GM21515 (cell line): Measurements from ENCODE around the gene GNB1.
A peak's percentile ranks its signal among the peaks of the same experiment; 100 is the strongest.

Source experiments
- ATAC-seq: cut with Tn5 transposase; IDR thresholded peaks from one replicate; pipeline ENCODE4 v1.9.1; 2021; ENCODE audit not compliant: unreplicated experiment

Gene GNB1

GRCh38 chr1:1832820-1833219 is 58.1 kb downstream of the GNB1 start:
- ATAC-seq: no peak

- ATAC-seq: no peak
Measured at GRCh38 chr1:1832166-1832565, 58.7 kb downstream of the GNB1 start.

- ATAC-seq: no peak
Measured at GRCh38 chr1:1827089-1827848, 63.6 kb downstream of the GNB1 start.

GRCh38 chr1:1826356-1827088 is 64.4 kb downstream of the GNB1 start:
- no peak for ATAC-seq

GRCh38 chr1:1825217-1825616 is 65.7 kb downstream of the GNB1 start:
- no peak for ATAC-seq

- ATAC-seq: no peak
Measured at GRCh38 chr1:1819762-1820161, 71.1 kb downstream of the GNB1 start.

DNA sequence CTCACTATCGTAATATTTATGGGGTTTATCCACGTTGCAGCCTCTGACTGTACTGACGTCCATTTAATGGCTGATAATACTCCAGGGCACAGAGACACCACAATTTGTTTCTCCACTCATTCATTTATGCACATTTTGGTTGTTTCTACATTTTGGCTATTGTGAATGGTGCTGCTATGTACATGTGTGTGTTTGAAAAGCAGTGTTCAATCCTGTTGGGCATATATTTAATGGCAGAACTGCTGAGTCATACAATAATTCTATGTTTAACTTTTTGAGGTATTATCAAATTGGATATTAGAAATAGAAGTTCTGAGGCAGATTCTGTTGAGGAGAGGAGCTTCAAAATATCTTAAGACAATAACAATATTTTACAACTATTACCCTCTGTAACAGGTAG is 73.7 kb downstream of the GNB1 start:
- no peak for ATAC-seq

DNA sequence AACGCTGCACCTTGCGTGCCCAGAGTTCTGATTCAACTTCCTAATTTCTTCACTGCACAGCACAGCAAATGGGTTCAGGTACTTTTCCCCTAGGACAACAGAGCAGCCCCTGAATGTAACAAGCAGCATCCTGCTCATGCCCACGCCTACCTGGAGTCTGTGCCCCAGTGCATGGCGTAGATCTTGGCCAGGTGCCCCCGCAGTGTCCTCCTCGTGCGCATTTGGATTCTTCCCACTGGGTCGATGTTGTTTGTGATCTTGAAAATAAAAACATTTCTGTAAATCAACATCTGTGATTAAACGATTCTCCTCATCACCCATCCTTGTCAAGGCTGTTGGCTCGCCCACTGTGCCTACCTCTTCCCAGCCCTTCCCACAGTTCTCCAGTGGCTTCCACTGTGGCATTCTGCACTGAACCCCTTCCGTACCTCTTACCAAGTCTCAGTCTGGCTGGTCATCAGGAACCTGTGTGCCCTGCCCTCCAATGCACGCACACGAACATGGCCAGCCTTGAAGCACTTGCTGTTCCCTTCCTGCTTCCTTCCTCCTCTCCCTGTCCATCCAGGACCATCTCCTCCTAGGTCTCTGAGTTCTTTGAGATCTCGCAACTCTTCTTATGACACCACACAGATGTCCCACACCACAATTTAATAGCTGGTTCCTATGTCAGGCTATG is 75.1 kb downstream of the GNB1 start:
- no peak for ATAC-seq

- ATAC-seq: no peak
Measured at GRCh38 chr1:1809489-1809888, 81.4 kb downstream of the GNB1 start.

DNA sequence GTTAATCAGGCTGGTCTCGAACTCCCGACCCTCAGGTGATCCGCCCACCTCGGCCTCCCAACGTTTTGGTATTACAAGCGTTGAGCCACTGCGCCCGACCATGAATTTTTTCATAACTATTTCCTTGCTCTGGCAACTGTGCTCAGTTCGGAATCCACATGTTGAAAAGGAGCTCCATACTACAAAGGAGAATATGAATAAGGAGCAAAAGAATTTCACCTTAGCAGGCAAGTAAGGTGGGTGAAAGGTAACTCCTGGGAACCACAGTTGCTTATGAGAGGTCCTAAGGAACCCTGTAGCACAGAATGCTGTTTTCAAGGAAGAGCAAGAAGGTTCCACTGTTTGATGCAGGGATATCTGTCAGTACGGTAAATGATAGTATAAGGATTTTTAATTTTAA is 82.7 kb downstream of the GNB1 start:
- no peak for ATAC-seq

- no peak for ATAC-seq
Measured at GRCh38 chr1:1806890-1807289, 84.0 kb downstream of the GNB1 start.

- ATAC-seq: no peak
Measured at GRCh38 chr1:1804301-1804700, 86.6 kb downstream of the GNB1 start.

DNA sequence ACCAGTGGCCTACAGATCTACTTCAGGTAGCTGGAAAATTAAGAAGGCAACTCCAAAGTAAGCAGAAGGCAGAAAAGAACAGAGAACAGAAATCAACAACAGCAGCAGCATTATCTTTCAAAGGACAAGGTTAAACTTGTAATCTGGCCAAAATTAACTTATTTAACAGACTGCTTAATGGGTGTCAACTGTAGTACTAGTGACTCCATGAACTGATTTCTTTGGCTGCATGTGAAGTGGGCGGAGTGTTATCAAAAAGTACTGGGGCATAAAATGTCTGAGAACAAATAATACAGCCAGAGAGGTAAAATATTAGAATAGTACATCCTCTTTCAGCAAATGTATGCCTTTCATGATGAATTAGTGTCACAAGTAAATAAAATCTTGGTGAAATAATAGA is 88.0 kb downstream of the GNB1 start:
- ATAC-seq: no peak

- peak; percentile 76 for ATAC-seq
Measured at GRCh38 chr1:1799716-1800115, 91.2 kb downstream of the GNB1 start.

DNA sequence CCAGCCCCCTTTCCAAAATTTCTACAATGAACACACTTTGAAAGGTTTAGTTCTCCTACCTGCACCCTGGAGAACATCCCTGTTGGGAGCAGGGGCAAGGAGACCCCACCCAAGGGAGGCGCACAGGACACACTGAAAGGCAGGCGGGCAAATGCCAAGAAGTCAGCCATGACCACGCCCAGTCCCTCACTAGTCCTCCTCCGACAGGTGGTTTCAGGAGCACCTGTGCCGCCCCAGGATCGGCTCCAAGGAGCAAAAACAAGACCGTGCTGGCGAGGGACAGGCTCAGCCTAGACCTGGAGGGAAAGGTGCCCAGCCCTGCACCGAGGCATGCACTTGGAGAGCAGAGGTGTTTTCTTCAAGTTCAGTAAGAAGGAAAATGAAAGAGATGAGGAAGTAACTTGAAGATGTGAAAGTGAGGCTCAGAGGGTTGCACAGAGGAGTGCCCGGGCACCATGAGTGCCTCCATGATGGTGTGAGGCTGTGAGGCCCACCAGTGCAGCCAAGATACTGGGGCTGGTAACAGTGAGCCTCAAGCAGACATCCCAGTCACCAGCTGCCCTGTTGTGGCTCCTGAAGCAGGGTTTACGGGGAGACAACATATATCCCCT is 93.1 kb downstream of the GNB1 start:
- ATAC-seq: no peak

DNA sequence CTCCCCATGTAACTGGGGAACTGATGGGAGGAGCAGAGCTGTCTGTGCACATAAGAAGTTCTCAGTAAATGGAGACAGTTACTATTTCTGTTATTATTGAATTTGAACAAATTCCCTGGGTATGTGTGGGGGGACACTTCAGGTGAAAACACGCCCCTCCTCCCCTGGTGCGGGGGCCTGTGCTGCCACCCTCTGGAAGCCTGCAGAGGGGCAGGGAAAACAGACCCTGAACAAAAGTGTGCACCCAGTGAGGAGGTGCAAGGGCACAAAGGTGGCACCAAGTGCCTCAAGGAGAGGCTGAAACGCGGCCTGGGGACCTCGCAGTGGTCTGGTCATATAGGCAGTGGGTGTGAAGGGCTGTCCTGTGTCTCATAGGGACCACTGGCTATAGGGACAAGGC is 94.4 kb downstream of the GNB1 start:
- ATAC-seq: no peak

DNA sequence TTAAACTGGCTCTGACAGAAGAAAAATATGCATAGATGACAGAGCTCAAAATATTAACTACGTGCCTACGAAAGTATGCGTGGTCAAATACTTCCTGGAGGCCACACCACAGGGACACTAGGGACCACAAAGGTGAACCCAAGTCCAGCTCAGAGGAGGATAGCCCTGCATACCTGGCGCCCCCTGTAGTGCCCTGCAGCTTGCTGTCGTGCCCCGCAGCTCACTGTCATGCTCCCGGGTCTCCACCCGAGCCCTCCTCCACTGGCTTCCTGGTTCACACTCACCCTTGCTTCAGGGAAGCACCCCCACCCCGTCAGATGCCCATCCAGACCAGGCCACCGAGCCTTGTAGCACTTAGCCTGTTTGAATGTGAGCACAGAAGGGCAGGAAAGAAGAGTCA is 95.9 kb downstream of the GNB1 start:
- ATAC-seq: no peak

GRCh38 chr1:1793481-1794244 is 97.2 kb downstream of the GNB1 start:
- ATAC-seq: no peak

GRCh38 chr1:1788646-1789431 is 102.0 kb downstream of the GNB1 start:
- ATAC-seq: no peak

DNA sequence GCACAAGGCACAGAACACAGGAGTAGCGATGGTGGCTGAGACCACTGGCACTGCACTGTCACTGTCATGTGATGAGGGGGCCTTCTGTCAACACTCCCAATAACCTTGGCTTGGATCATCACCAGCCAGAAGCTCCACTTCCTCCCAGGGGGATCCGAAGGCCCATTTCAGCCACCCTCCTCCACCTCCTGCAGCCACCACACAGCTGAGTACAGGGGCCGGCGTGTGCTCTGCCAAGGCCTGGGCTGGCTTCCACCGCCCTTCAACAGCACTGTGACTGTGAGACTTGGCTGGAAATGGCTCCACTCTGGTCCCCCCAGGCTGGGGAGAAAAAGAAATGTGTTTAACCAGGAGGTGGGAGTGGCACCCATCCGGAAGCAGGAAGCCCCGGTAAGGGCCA is 102.8 kb downstream of the GNB1 start:
- no peak for ATAC-seq
